DND-41 (cell line): Measurements from ENCODE around the gene GON4L.

Source experiments
- ATAC-seq: fragments of 200-7000 bp; cut with Tn5 transposase; 3 replicates; pipeline ENCODE4 v1.9.1; 2021; ENCODE audit warnings: low read depth; ENCODE audit not compliant: insufficient read depth
- DNase-seq: peaks from one replicate; pipeline ENCODE4 v3.0.0-alpha.2; 2020
- H2AFZ ChIP-seq: 2 replicates; pipeline ENCODE4 v1.6.0; 2012; ENCODE audit warnings: low read depth, low read length
- H3K27ac ChIP-seq: 2 replicates; pipeline ENCODE4 v1.5.1; 2012; ENCODE audit warnings: low read length, inconsistent platforms
- H3K27me3 ChIP-seq: fragments of 200-600 bp; sonication (generic); 2 replicates; pipeline ENCODE4 v1.6.0; 2012; ENCODE audit warnings: low read length, mild to moderate bottlenecking, inconsistent platforms; ENCODE audit not compliant: insufficient read depth, poor library complexity
- H3K36me3 ChIP-seq: 2 replicates; pipeline ENCODE4 v1.5.1; 2012; ENCODE audit warnings: low read length, inconsistent platforms; ENCODE audit not compliant: insufficient read depth
- H3K4me1 ChIP-seq: 2 replicates; pipeline ENCODE4 v1.5.1; 2012; ENCODE audit warnings: mild to moderate bottlenecking, low read length; ENCODE audit not compliant: insufficient read depth
- H3K4me2 ChIP-seq: 2 replicates; pipeline ENCODE4 v1.6.0; 2012; ENCODE audit warnings: mild to moderate bottlenecking, moderate library complexity, low read length, inconsistent platforms; ENCODE audit not compliant: insufficient read depth
- H3K4me3 ChIP-seq, 2 experiments: fragments of 200-600 bp in 1 of 2; shearing (Covaris generic) in 1 of 2; 2 replicates each; pipeline ENCODE4 v1.5.1; 2012 to 2016; ENCODE audit warnings: inconsistent platforms in 2 of 2, low read length in 2 of 2, mild to moderate bottlenecking in 2 of 2, low read depth in 1 of 2, moderate library complexity in 1 of 2
- H3K79me2 ChIP-seq: 2 replicates; pipeline ENCODE4 v1.6.0; 2012; ENCODE audit warnings: low read length, inconsistent platforms; ENCODE audit not compliant: insufficient read depth
- H3K9ac ChIP-seq: 2 replicates; pipeline ENCODE4 v1.6.0; 2012; ENCODE audit warnings: low read depth, mild to moderate bottlenecking, inconsistent platforms, low read length, moderate library complexity
- H3K9me3 ChIP-seq: 2 replicates; pipeline ENCODE4 v1.5.1; 2012; ENCODE audit warnings: low read length, moderate library complexity, mild to moderate bottlenecking, inconsistent platforms; ENCODE audit not compliant: insufficient read depth, severe bottlenecking
- H4K20me1 ChIP-seq: 2 replicates; pipeline ENCODE4 v1.6.0; 2012; ENCODE audit warnings: low read length; ENCODE audit not compliant: insufficient read depth
- CTCF ChIP-seq: IDR thresholded peaks from 2 replicates; pipeline ENCODE4 v1.5.1; 2012; ENCODE audit warnings: borderline replicate concordance, low read length, moderate library complexity, mild to moderate bottlenecking; ENCODE audit not compliant: poor library complexity, severe bottlenecking; ENCODE audit errors: extremely low read depth
- EZH2 ChIP-seq: IDR thresholded peaks from 3 replicates; pipeline ENCODE4 v1.6.1; 2012; ENCODE audit warnings: borderline replicate concordance, low read depth, mild to moderate bottlenecking, moderate library complexity, low read length, inconsistent platforms; ENCODE audit not compliant: severe bottlenecking

The GON4L gene

GRCh38 chr1:155860970-155861510 lies 4.0 kb upstream of the GON4L start:
- Histone ChIP-seq H2AFZ (no peak overlapping the region), H3K27me3 (no peaks in the 10 kb centered on the region), H4K20me1 (0 out of 2 replicates have a peak, but pooled peaks cover 2% of the 10 kb centered on the region), H3K79me2 (peaks cover 23% of the 10 kb centered on the region), H3K36me3 (peaks cover 3% of the 10 kb centered on the region; the same call in 1 of the 2 replicates), H3K9me3 (no peaks in the 10 kb centered on the region), H3K4me1 (peaks cover 35% of the 10 kb centered on the region), H3K27ac (no peak overlapping the region), H3K9ac (no peak overlapping the region), H3K4me2 (no peak overlapping the region), H3K4me3 (no peak overlapping the region)
- DNase-seq: no peak
- no peak for TF ChIP-seq EZH2
- TF ChIP-seq CTCF: no peak
- ATAC-seq: no peak

DNA sequence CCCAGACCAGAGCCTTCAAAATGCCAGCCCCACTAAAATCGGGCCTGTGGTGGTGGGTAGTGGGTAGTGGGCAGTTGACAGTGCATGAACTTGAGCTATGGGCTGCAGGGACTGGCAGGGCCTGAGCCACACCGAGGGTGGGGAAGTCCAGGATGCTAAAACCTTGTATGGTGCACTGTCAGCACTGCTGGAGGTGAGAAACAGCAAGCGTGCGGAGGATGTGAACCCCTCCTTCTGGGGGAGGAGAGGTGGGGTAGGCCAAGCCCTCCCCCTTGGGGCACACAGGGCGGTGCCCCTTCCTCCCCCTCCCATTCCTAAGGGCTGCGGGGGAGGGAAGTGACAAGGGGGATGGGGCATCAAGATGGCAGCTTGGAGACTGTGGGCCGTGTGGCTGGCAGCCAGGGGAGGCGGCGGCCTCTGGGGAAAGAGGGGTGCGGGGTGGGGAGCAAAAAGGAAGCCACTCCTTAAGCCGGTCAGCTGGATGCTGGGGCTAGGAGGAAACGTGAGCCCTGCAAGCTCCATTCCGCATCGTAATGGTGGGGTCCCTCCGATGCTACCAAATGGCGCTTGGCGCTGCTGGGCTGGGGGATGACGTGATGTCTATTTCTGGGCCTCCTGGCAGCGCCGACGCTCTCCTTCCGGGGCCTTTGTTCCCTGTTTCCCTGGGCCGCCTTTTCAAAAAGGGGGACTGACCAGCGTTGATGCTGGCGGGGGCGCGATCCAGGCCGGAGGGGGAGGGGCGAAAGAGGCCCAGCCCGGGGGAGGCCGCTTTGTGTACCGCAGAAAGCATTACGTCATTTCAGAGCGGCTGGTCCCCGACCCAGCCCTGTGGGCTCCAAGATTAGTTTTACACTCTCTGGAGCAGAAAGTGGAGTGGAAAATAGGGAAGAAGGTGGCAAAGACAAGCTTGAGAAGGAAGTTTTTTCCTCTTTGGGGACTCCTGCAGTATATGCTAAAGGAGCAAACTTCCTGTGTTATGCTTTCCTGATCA lies 3.2 kb upstream of the GON4L start:
- H3K9me3 ChIP-seq: no peaks in the 10 kb centered on the region
- peak overlapping the region in 1 of 2 experiments; percentile 67; a peak in 2 of 4 replicates for H3K4me3 ChIP-seq
- no peak overlapping the region for H3K27ac ChIP-seq
- no peak for ATAC-seq
- no peak overlapping the region for H3K9ac ChIP-seq
- peak overlapping the region; percentile 84 for H3K4me2 ChIP-seq
- DNase-seq: no peak
- H4K20me1 ChIP-seq: 0 out of 2 replicates have a peak, but pooled peaks cover 2% of the 10 kb centered on the region
- H2AFZ ChIP-seq: peak overlapping the region; percentile 61
- no peaks in the 10 kb centered on the region for H3K27me3 ChIP-seq
- H3K79me2 ChIP-seq: peaks cover 32% of the 10 kb centered on the region
- H3K36me3 ChIP-seq: peaks cover 7% of the 10 kb centered on the region
- no peak for TF ChIP-seq CTCF
- no peak for TF ChIP-seq EZH2
- H3K4me1 ChIP-seq: peaks cover 44% of the 10 kb centered on the region

DNA sequence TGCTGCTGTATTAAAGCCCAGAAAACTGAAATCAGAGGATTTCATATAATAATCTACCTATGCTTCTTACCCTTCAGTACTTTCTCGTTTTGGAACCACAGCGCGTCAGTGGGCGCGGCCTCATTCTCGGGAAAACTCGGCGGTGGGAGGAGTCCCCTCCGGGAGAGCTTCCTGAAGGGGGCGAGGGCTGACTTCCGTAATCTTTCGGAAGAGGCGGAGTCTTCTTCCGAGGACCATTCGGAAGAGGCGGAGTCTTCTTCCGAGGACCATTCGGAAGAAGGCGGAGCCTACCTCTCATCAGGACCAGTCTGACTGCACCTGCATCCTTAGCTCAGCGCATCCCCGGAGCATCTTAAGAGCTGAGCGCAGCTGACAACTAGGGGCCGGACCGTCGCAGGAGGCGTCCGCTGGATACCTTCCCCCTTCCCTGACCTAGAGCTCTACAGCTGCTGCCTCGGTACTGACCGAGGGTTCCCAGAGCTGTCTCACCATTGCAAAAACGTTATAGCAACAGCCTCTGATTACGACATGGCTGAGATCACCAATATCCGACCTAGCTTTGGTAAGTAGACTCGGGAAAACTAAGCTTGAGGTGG lies 2.3 kb upstream of the GON4L start, which contains the start of gene SYT11:
TSS of gene SYT11 (plus strand) at position 334 of the 596 bp plus-strand sequence. CDS start at position 529, 195 bp downstream.
- DNase-seq: peak; percentile 94
- H3K9me3 ChIP-seq: no peaks in the 10 kb centered on the region
- peaks cover 40% of the 10 kb centered on the region for H3K79me2 ChIP-seq
- ATAC-seq: peak; percentile 87
- peak within 1 kb of the TSS; percentile 56 for H3K9ac ChIP-seq
- no peak for TF ChIP-seq CTCF
- no peak for TF ChIP-seq EZH2
- 0 out of 2 replicates have a peak, but pooled peaks cover 2% of the 10 kb centered on the region for H4K20me1 ChIP-seq
- peaks cover 15% of the 10 kb centered on the region for H3K36me3 ChIP-seq
- peaks cover 44% of the 10 kb centered on the region for H3K4me1 ChIP-seq
- H3K4me3 ChIP-seq: peak within 1 kb of the TSS; percentile 52 to 67
- H3K4me2 ChIP-seq: peak within 1 kb of the TSS; percentile 84
- peak within 1 kb of the TSS; percentile 73 for H3K27ac ChIP-seq
- H3K27me3 ChIP-seq: no peaks in the 10 kb centered on the region
- H2AFZ ChIP-seq: peak within 1 kb of the TSS; percentile 76
